GM21515 (cell line): Measurements from ENCODE around the gene FBLN2.

Source experiments
- ATAC-seq: cut with Tn5 transposase; IDR thresholded peaks from one replicate; pipeline ENCODE4 v1.9.1; 2021; ENCODE audit not compliant: unreplicated experiment

Gene FBLN2

GRCh38 chr3:13620281-13620680 lies 71.4 kb downstream of the FBLN2 start:
- ATAC-seq, result no peak

- no peak for ATAC-seq
Measured at GRCh38 chr3:13620776-13621365, 71.9 kb downstream of the FBLN2 start.

- ATAC-seq, result no peak
Measured at GRCh38 chr3:13621381-13622221, 72.7 kb downstream of the FBLN2 start.

GRCh38 chr3:13622356-13622755 lies 73.4 kb downstream of the FBLN2 start:
- ATAC-seq, result no peak

GRCh38 chr3:13623101-13623654 lies 74.3 kb downstream of the FBLN2 start:
- ATAC-seq, result no peak

GRCh38 chr3:13624021-13624420 lies 75.1 kb downstream of the FBLN2 start:
- ATAC-seq, result no peak

- ATAC-seq, result no peak
Measured at GRCh38 chr3:13624671-13625125, 75.8 kb downstream of the FBLN2 start.

- ATAC-seq, result no peak
Measured at GRCh38 chr3:13626396-13626795, 77.5 kb downstream of the FBLN2 start.

GRCh38 chr3:13626915-13627460 lies 78.1 kb downstream of the FBLN2 start:
- ATAC-seq, result no peak

GRCh38 chr3:13627681-13628080 lies 78.8 kb downstream of the FBLN2 start:
- no peak for ATAC-seq

GRCh38 chr3:13628432-13628831 lies 79.5 kb downstream of the FBLN2 start:
- ATAC-seq, result no peak

- no peak for ATAC-seq
Measured at GRCh38 chr3:13628841-13629551, 80.1 kb downstream of the FBLN2 start.

- no peak for ATAC-seq
Measured at GRCh38 chr3:13629644-13630043, 80.7 kb downstream of the FBLN2 start.

- no peak for ATAC-seq
Measured at GRCh38 chr3:13631256-13631655, 82.3 kb downstream of the FBLN2 start.

GRCh38 chr3:13633176-13633575 lies 84.3 kb downstream of the FBLN2 start:
- no peak for ATAC-seq

GRCh38 chr3:13634151-13634550 lies 85.2 kb downstream of the FBLN2 start:
- ATAC-seq, result no peak

- no peak for ATAC-seq
Measured at GRCh38 chr3:13634615-13635014, 85.7 kb downstream of the FBLN2 start.

GRCh38 chr3:13636186-13636585 lies 87.3 kb downstream of the FBLN2 start:
- ATAC-seq, result no peak

- no peak for ATAC-seq
Measured at GRCh38 chr3:13636874-13637273, 87.9 kb downstream of the FBLN2 start.

- no peak for ATAC-seq
Measured at GRCh38 chr3:13637311-13637891, 88.5 kb downstream of the FBLN2 start.

GRCh38 chr3:13637953-13638352 lies 89.0 kb downstream of the FBLN2 start:
- ATAC-seq, result no peak
